HG03469 (cell line): ENCODE data around the gene RRAS2.
A peak's percentile ranks its signal among the peaks of the same experiment; 100 is the strongest.
"Not testable (repeated sequence)": the region's sequence is repeated elsewhere in the genome, so short reads cannot be mapped to it uniquely, and the experiment has no call there.

Experiments
- ATAC-seq: cut with Tn5 transposase; IDR thresholded peaks from one replicate; pipeline ENCODE4 v1.9.1; 2021; ENCODE audit warnings: mild to moderate bottlenecking, moderate library complexity, moderate number of reproducible peaks; ENCODE audit not compliant: unreplicated experiment

The RRAS2 gene

DNA sequence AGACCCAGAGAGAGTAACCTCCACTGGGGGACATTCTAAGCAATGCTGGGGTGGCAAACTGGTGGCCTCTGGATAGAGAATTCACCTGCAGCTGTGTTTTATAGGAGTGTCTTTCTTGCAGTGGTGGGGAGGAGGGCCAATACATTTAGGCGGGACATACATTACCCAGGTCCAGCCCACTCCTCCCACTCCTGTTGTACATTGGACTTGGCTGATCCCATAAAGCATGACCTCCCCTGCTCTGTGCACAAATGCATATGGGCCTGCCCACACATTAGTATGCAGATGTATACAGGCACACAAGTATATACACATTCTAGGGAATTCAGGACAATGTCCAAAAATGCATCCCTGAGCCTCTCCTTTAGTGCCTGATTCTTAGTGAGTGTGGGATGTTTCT lies 99.1 kb downstream of the RRAS2 start:
- ATAC-seq, result no peak

- ATAC-seq, result no peak
Measured at GRCh38 chr11:14259186-14259784, 99.7 kb downstream of the RRAS2 start.

GRCh38 chr11:14258221-14258935 lies 100.6 kb downstream of the RRAS2 start:
- no peak for ATAC-seq

DNA sequence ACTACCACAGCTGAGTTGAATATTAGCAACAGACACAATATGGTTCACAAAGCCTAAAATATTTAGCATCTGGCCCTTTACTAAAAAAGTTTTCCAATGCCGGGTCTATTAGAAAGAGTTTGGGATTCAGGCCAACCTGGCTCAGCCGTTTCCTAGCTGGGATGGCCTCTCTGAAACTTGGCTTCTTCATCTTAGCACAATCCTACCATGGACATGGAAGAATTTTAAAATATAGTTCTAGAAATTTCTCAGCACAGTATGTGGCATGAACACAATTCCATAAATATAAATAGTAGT lies 103.8 kb downstream of the RRAS2 start:
- no peak for ATAC-seq

DNA sequence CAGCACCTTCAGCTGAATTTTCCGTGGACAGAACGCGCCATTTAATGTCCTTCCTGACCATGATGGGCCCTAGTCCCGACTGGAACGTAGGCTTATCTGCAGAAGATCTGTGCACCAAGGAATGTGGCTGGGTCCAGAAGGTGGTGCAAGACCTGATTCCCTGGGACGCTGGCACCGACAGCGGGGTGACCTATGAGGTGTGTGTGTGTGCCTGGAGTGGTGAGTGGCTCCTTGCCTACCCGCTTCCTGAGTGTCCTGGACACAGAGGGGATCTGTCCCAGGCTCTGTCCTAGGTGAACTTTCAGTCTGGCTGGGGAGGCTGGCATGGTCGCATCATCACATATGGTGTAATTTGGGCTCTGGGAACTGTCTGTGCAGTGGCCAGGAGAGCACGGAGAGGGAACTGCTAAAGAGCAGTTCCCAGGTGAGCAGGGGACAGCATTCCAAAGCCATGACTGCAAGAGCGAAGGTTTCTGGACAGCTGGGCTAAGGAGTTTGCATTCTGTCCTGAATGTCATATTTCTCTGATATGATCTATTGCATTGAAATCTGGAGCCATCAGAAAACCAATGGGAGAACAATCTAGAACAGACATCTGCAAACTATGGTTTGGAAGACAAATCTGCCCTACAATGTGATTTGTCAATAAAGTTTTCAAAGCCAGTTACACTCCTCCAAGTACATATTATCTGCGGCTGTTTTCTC lies 104.3 kb downstream of the RRAS2 start:
- ATAC-seq, result no peak

DNA sequence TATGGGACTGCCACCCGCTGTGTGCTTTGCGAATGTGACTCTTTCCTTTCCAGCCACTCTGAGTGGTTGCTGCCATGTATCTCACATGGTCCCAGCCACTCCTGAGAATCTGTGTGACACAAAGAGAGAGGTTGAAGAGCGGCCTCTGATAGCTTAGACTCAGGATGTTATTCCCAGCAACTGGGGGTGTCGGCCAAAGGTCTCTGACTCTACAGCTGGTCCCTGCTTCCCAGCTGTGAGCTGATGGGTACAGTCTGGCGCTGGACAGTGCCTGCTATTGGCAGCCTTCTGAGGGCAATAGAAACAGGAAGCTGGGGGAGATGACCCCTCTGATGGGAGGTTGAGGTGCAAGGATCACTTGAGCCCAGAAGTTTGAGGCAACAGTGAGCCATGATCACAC lies 105.1 kb downstream of the RRAS2 start:
- no peak for ATAC-seq

- no peak for ATAC-seq
Measured at GRCh38 chr11:14253421-14253820, 105.6 kb downstream of the RRAS2 start.

DNA sequence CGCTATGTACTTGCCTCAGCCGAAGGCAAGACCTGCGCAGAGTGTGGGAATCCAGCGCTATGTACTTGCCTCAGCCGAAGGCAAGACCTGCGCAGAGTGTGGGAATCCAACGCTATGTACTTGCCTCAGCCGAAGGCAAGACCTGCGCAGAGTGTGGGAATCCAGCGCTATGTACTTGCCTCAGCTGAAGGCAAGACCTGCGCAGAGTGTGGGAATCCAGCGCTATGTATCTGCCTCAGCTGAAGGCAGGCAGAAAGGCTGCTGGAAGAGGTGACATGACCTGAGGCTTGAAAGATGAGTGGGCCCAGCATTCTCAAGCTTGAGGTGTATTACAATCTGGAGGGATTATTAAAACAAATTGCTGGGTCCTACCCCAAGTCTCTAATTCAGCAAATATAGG lies 106.5 kb downstream of the RRAS2 start:
- not testable (repeated sequence) for ATAC-seq

GRCh38 chr11:14251754-14252153 lies 107.2 kb downstream of the RRAS2 start:
- ATAC-seq, result no peak

DNA sequence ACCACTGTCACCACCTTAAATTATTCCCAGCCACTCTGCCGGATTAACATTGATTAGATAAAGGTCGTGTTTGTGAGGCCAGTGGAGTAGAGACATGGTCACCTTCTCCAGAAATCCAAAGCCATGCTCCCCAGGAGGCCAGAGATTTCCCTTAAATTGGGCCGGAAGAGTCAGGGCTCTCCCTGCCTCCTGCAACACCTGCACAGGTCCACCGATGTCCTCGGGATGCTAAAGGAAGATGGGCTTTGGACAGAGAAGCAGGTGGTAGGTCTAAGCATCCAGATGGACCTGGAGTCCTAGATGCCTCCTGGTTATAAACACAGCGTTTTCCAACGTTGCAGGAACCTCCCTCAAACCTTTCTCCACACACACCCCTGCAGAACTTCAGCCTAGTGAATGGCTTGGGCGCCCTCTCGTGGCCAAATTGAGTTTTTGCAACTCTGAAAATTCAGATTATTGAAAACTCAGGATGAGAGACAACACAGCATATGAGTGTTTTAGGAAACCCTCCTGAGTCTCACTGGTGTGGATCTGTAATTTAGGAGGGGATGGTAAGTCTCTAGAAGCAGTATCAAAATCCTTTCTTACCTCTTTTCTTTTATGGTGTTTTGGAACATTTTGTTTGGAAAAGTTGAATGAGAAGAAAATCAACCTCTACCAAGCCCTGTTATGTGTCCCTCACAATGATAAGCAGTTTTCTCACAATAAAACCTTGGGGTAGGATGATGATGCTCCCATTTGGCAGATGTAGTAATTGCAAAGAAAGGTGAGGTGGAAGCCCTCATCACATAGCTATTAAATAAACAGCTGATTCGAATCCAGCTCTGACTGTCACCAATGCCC lies 109.6 kb downstream of the RRAS2 start:
- no peak for ATAC-seq

- no peak for ATAC-seq
Measured at GRCh38 chr11:14248580-14248981, 110.4 kb downstream of the RRAS2 start.

- ATAC-seq, result no peak
Measured at GRCh38 chr11:14245444-14245843, 113.5 kb downstream of the RRAS2 start.

- no peak for ATAC-seq
Measured at GRCh38 chr11:14244926-14245325, 114.1 kb downstream of the RRAS2 start.

DNA sequence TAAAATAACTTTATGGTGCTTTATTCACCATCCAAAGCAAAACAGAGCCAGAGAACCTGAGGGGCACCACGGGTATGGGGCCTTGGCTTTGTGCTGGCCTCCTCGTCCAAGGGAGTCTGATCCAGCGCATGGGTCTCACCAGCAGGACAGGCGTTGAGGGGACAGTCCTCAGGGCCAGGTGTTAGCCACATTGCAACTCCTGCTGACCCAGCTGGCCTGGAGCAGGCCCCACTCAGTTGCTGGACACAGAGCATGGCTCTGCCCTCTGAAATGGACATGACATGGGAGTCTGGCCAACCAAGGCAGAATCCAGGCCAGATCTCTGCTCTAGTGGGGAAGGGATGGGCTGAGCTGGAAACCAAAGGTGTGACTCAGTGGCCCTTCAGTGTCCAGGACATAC lies 116.2 kb downstream of the RRAS2 start:
- ATAC-seq, result no peak

DNA sequence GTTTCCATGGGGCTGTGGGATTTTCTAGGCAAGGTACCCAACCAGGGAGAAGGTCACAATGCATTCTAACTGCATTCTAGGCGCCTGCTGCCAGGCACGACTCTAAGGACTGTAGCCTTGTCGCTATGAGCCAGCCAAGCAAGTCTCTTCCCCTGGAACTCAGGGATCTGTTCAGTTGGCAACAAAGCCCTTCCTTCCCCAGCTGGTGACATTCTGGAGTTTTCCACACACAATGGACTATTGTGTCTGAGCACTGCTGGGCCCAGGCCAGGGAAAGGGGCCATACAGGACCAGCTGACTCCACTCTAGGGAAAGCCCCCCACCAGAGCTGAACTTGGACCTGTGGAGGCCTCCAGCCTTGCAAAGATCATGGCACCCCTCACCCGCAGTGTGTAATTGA lies 116.8 kb downstream of the RRAS2 start:
- no peak for ATAC-seq

DNA sequence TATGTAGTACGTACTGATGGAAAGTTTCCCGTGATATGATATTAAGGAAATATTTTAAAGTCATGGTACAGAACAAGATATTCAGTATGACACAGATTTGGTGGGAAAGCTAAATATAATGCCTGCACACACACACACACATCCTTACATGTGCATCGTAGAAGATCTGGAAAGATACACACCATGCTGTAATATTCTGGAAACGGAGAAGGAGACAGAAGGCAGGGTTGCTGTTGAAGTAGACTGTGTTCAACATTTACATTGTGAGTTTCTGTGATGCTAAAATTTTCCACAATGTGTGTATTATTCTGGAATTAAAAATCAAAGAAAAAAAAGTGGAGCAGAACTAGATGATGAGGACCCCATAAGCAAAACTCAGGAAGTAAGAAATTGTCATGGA lies 118.0 kb downstream of the RRAS2 start:
- no peak for ATAC-seq

DNA sequence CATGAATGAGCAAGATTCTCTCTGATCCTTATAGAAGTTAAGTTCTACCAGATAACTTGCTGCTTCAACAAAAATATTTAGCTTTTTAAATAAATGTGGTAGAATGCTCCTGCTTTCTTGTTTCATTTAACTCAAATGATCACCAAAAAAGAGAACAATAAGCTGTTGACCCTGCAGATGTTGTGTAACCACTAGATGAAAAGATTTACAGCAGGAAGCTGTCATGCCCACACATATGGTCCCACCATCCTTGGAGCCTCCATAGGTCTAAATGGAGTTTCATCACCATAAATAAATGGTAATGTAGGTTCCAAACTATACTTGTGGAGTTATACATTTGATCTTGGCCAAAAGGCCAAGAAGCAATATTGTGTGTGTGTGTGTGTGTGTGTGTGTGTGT lies 118.8 kb downstream of the RRAS2 start:
- no peak for ATAC-seq

- ATAC-seq, result peak; percentile 97
Measured at GRCh38 chr11:14237444-14237961, 121.5 kb downstream of the RRAS2 start.

DNA sequence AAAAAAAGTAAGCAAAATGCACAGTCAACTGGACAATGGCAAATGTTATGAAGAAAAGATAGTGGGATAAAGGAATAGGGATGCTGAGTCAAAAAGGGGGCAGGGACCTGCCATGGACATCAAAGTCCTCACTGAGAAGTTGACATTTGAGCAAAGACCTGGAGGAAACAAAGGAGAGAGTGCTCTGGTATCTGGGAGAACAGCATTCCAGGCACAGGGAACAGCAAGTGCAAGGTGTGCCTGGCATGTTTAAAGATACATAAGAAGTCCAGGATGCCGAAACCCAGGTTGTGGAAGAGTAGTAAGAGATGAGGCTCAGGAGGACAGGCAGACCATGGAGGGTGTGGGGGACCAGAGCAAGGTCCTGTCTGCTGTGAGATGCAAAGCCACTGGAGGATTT lies 123.3 kb downstream of the RRAS2 start:
- no peak for ATAC-seq

GRCh38 chr11:14234446-14234845 lies 124.5 kb downstream of the RRAS2 start:
- ATAC-seq, result no peak

DNA sequence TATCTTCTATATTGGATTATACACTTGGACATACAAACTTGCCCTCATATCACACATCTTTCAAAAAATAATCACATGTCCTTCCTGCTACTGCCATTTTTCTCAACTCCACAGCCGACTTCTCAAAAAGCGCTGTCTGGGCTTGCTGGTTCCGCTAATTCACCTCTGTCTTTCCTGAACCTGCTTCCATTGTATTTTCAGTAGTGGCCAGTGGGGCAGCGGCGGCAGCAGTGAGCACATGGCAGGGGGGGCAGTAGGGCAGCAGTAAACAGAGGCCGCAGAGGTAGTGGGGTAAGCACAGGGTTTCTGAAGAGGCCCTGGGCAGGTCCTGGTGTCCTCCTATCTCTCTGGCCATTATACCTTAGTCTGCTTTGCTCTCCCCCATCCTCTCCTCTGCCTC lies 126.3 kb downstream of the RRAS2 start:
- ATAC-seq, result no peak
